ENCODE data around the gene TMPRSS11D. TPM values are rescaled to one million over a fixed set of nuclear protein-coding genes. Genes with fewer than 3 reads are reported as not detected.

Gene TMPRSS11D
- total RNA-seq, 6 experiments from 2014 or later: not detected

DNA sequence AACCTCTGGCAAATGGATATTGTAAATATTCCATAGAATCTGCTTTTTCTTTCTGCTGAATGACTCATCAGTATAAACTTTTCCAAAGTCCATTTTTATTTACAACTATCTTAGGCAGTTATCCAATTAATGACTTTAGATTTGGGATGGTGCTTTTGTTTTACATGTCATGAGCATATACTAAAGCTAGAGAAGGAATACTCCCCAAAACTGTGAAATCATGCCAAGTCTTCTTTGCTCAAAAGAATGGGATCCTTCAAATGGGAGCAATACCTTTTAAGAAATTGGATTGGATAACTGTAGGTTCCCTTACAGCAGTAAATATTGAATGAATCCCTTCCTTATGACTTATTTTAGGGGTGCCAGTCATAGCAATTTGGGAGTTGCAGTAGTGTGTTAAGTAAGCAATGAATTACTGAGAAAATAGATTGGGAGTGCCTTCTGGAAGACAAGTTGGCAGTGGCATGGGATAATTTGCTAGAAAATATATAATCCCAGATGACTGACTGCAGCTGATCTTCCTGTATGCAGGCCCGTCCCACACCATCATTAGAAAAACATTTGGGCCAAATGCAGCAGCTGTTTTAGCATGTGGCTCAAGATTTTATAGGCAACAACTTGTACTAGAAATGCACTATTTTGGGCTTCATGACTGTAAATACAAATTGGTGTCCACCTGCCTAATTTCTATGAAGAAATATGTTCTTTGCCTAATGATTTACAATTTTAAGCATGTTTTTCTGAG lies 2.8 kb downstream of the TMPRSS11D start:
- no peak for TF ChIP-seq POLR2A (IDR thresholded peaks at IDR 0.05)
- TF ChIP-seq, protein P1, sequence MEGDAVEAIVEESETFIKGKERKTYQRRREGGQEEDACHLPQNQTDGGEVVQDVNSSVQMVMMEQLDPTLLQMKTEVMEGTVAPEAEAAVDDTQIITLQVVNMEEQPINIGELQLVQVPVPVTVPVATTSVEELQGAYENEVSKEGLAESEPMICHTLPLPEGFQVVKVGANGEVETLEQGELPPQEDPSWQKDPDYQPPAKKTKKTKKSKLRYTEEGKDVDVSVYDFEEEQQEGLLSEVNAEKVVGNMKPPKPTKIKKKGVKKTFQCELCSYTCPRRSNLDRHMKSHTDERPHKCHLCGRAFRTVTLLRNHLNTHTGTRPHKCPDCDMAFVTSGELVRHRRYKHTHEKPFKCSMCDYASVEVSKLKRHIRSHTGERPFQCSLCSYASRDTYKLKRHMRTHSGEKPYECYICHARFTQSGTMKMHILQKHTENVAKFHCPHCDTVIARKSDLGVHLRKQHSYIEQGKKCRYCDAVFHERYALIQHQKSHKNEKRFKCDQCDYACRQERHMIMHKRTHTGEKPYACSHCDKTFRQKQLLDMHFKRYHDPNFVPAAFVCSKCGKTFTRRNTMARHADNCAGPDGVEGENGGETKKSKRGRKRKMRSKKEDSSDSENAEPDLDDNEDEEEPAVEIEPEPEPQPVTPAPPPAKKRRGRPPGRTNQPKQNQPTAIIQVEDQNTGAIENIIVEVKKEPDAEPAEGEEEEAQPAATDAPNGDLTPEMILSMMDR (IDR thresholded peaks at IDR 0.05): no peak
- no peaks in the 10 kb centered on the region for H3K36me3 ChIP-seq
- 60% methylated on average over 1 of the region's 1 CpG for WGBS (ENCODE audit: insufficient coverage, low coverage, low lambda C conversion rate, missing lambda C conversion rate)
- intact Hi-C loops (cut with DNase I): no loop called here
- H3K9me3 ChIP-seq: no peaks in the 10 kb centered on the region
- H3K4me3 ChIP-seq: no peak overlapping the region
- DNase-seq (no peak), ATAC-seq (no peak)
- H3K4me1 ChIP-seq: no peaks in the 10 kb centered on the region
- no peak overlapping the region for H3K27ac ChIP-seq
- no peaks in the 10 kb centered on the region for H3K27me3 ChIP-seq

DNA sequence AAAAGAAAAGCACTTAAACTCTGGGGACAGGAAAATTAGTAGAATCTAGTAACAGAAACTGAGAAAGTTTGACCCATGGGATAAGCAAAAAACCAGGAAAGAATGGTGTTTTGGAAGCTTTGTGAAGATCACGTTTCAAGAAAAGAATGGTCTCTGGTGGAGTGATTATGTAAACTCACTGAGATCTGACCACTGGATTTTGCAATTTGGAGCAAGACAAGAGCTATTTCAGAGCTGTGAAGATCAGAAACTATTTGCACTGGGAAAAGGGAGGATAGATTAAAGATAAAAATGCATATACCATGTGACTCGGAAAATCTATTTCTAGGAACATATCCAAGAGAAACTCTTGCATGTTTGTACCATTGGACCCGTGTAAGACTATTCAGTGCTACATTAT lies 4.3 kb downstream of the TMPRSS11D start:
- no peak for DNase-seq
- H3K4me3 ChIP-seq: no peak overlapping the region
- no peaks in the 10 kb centered on the region for H3K9me3 ChIP-seq
- intact Hi-C loops (cut with DNase I): no loop called here
- no peak overlapping the region for H3K27ac ChIP-seq
- 80% methylated on average over 3 of the region's 3 CpGs for WGBS (ENCODE audit: insufficient coverage, low coverage, low lambda C conversion rate, missing lambda C conversion rate)
- H3K36me3 ChIP-seq: no peaks in the 10 kb centered on the region
- no peaks in the 10 kb centered on the region for H3K4me1 ChIP-seq
- ATAC-seq: no peak
- TF ChIP-seq, protein P1 (IDR thresholded peaks at IDR 0.05): no peak
- TF ChIP-seq POLR2A (IDR thresholded peaks at IDR 0.05): no peak
- no peaks in the 10 kb centered on the region for H3K27me3 ChIP-seq

DNA sequence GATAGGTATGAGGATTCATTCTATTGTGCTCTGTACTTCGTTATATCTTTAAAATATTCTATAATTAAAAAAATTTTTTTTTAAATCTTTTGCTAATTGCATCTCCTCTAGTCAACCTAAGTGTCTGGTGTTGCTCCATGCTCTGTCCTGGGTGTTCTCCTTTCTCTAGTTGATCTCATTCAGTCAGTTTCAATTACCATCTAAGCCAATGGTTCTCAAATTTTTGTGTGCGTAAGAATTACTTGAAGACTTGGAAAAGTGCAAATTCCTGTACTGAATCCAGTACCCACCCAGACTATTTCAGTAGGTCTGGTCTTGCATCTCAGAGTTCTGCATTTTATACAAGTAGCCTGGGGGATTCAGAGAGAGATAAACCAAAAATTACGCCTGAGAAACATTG lies 6.7 kb downstream of the TMPRSS11D start:
- DNase-seq (no peak), ATAC-seq (no peak)
- 77% methylated on average over 3 of the region's 3 CpGs for WGBS (ENCODE audit: insufficient coverage, low coverage, low lambda C conversion rate, missing lambda C conversion rate)
- H3K9me3 ChIP-seq: no peaks in the 10 kb centered on the region
- intact Hi-C loops (cut with DNase I): no loop called here
- H3K4me3 ChIP-seq: no peak overlapping the region
- TF ChIP-seq, protein P1 (IDR thresholded peaks at IDR 0.05): no peak
- no peak for TF ChIP-seq POLR2A (IDR thresholded peaks at IDR 0.05)
- no peaks in the 10 kb centered on the region for H3K4me1 ChIP-seq
- no peaks in the 10 kb centered on the region for H3K27me3 ChIP-seq
- H3K27ac ChIP-seq: no peak overlapping the region
- H3K36me3 ChIP-seq: no peaks in the 10 kb centered on the region

DNA sequence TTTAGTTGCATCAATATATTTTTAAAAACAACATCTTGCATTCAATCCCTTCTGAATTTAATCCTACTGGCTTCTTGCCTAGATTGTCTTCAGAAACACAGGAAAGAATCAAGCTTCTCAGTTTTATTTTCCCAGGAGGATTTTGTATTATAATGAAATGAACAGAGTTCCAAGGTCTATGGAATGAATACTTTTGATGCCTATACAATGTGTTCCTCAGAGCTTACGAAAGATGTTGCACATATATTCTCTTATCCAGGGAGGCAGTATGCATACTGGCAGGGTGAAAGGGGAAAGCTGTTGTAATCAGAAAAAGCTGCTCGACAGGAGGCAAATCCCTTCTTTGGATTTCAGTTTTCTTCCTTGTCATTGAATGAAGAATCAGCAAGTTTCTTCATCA lies 8.8 kb downstream of the TMPRSS11D start:
- Histone ChIP-seq H3K4me1 (no peaks in the 10 kb centered on the region), H3K4me3 (no peak overlapping the region), H3K9me3 (no peaks in the 10 kb centered on the region), H3K36me3 (no peaks in the 10 kb centered on the region), H3K27ac (no peak overlapping the region), H3K27me3 (no peaks in the 10 kb centered on the region)
- TF ChIP-seq, protein P1 (IDR thresholded peaks at IDR 0.05): no peak
- no peak for TF ChIP-seq POLR2A (IDR thresholded peaks at IDR 0.05)
- ATAC-seq (no peak), DNase-seq (no peak)
- WGBS (ENCODE audit: insufficient coverage, low coverage, low lambda C conversion rate, missing lambda C conversion rate): 56% methylated on average over 2 of the region's 2 CpGs
- intact Hi-C loops (cut with DNase I): no loop called here

Data from right lobe of liver (tissue), 6 donors.